Measurements from ENCODE around the gene CDK2.
A peak's percentile ranks its signal among the peaks of the same experiment; 100 is the strongest.

CDK2 gene

DNA sequence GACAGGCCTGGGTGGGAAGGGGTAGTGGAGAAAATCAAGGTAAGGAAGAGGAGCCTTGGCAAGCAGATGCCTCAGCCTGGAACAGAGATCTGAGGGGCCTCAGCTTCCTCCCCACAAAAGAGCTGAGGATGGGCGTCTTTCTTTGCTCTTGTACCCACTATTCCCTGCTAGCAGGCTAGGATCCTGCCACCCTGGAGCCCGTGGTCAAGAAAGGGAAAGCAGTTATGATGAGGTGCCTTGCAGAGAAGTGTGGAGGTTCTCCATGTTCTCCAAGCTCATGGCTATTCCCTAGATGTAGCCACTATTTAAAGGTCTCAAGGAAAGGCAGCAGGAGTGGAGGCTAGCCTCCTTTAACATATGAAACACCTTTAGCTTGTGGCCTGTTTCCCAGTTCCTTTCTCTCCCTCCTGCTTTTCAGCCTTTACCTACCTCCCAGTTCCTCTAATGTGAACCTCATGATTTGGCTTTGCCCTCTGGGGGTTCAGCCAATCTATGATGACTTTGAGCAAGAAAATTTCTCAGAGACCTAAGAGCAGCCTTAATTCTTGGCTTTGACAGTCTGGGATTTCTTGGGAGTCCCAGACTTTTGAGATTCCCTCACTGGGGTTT lies 55.4 kb downstream of the CDK2 start:
- H3K4me1 ChIP-seq = peaks cover 20% of the 10 kb centered on the region
- H3K27ac ChIP-seq = peak overlapping the region; percentile 94
- peaks cover 17% of the 10 kb centered on the region for H3K79me2 ChIP-seq
- H3K4me2 ChIP-seq (ENCODE audit: low read length) = peak overlapping the region; percentile 65
- no peaks in the 10 kb centered on the region for H3K9me3 ChIP-seq (ENCODE audit: control insufficient read depth, low read length)
- no peaks in the 10 kb centered on the region for H3K36me3 ChIP-seq (ENCODE audit: control insufficient read depth, insufficient read depth, low read length)
- TF ChIP-seq, protein P1, sequence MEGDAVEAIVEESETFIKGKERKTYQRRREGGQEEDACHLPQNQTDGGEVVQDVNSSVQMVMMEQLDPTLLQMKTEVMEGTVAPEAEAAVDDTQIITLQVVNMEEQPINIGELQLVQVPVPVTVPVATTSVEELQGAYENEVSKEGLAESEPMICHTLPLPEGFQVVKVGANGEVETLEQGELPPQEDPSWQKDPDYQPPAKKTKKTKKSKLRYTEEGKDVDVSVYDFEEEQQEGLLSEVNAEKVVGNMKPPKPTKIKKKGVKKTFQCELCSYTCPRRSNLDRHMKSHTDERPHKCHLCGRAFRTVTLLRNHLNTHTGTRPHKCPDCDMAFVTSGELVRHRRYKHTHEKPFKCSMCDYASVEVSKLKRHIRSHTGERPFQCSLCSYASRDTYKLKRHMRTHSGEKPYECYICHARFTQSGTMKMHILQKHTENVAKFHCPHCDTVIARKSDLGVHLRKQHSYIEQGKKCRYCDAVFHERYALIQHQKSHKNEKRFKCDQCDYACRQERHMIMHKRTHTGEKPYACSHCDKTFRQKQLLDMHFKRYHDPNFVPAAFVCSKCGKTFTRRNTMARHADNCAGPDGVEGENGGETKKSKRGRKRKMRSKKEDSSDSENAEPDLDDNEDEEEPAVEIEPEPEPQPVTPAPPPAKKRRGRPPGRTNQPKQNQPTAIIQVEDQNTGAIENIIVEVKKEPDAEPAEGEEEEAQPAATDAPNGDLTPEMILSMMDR (IDR thresholded peaks at IDR 0.05) = no peak
- H2AFZ ChIP-seq = peak overlapping the region; percentile 63
- H3K4me3 ChIP-seq (ENCODE audit: low read depth, low read length) = peak overlapping the region; percentile 28
- peak overlapping the region; percentile 3 for H3K9ac ChIP-seq
- no peaks in the 10 kb centered on the region for H3K27me3 ChIP-seq (ENCODE audit: control insufficient read depth, insufficient read depth, low read length)
